HFF-Myc (cell line): ENCODE results near the gene TNNI3K.

Experiments used
- DNase-seq: peaks from one replicate; pipeline ENCODE4 v3.0.0-alpha.2; 2011; ENCODE audit warnings: low read depth; ENCODE audit errors: extremely low read depth
- H3K4me3 ChIP-seq: replicated peaks from 2 replicates; pipeline ENCODE4 v1.5.1; 2011; ENCODE audit warnings: low read depth, mild to moderate bottlenecking, control low read depth, low read length
- CTCF ChIP-seq: IDR thresholded peaks from 2 replicates; pipeline ENCODE4 v1.5.1; 2012; ENCODE audit warnings: mild to moderate bottlenecking, low read depth, low read length, control low read depth; ENCODE audit errors: missing control alignments

The TNNI3K gene

GRCh38 chr1:74328851-74329250 lies 93.7 kb downstream of the TNNI3K start:
- no peak overlapping the region for H3K4me3 ChIP-seq
- TF ChIP-seq CTCF = no peak
- no peak for DNase-seq

- TF ChIP-seq CTCF = no peak
- no peak for DNase-seq
- no peak overlapping the region for H3K4me3 ChIP-seq
Observed at GRCh38 chr1:74333244-74333643, 98.1 kb downstream of the TNNI3K start.

GRCh38 chr1:74334147-74334546 lies 99.0 kb downstream of the TNNI3K start:
- no peak for DNase-seq
- TF ChIP-seq CTCF = no peak
- no peak overlapping the region for H3K4me3 ChIP-seq

GRCh38 chr1:74340656-74341055 lies 105.5 kb downstream of the TNNI3K start:
- TF ChIP-seq CTCF = no peak
- no peak for DNase-seq

GRCh38 chr1:74341702-74342339 lies 106.6 kb downstream of the TNNI3K start:
- no peak overlapping the region for H3K4me3 ChIP-seq
- TF ChIP-seq CTCF = no peak
- no peak for DNase-seq

More at GRCh38 chr1:74340656-74341055, 105.5 kb downstream of the TNNI3K start:
- H3K4me3 ChIP-seq = no peak overlapping the region

GRCh38 chr1:74343216-74343615 lies 108.0 kb downstream of the TNNI3K start:
- H3K4me3 ChIP-seq = no peak overlapping the region
- no peak for DNase-seq
- TF ChIP-seq CTCF = no peak

GRCh38 chr1:74344387-74344786 lies 109.2 kb downstream of the TNNI3K start:
- no peak for TF ChIP-seq CTCF
- no peak overlapping the region for H3K4me3 ChIP-seq
- no peak for DNase-seq
